CD4-positive, alpha-beta T cell treated with Interleukin-4 for 1 hour (primary cell): ENCODE results near the gene GPR161.
"Not testable (repeated sequence)": the region's sequence is repeated elsewhere in the genome, so short reads cannot be mapped to it uniquely, and the experiment has no call there.

Source experiments
- DNase-seq, 2 donors: peaks; one replicate each; pipeline ENCODE4 v3.0.0-alpha.2; 2020 to 2022

Gene GPR161, protein sequence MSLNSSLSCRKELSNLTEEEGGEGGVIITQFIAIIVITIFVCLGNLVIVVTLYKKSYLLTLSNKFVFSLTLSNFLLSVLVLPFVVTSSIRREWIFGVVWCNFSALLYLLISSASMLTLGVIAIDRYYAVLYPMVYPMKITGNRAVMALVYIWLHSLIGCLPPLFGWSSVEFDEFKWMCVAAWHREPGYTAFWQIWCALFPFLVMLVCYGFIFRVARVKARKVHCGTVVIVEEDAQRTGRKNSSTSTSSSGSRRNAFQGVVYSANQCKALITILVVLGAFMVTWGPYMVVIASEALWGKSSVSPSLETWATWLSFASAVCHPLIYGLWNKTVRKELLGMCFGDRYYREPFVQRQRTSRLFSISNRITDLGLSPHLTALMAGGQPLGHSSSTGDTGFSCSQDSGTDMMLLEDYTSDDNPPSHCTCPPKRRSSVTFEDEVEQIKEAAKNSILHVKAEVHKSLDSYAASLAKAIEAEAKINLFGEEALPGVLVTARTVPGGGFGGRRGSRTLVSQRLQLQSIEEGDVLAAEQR

DNA sequence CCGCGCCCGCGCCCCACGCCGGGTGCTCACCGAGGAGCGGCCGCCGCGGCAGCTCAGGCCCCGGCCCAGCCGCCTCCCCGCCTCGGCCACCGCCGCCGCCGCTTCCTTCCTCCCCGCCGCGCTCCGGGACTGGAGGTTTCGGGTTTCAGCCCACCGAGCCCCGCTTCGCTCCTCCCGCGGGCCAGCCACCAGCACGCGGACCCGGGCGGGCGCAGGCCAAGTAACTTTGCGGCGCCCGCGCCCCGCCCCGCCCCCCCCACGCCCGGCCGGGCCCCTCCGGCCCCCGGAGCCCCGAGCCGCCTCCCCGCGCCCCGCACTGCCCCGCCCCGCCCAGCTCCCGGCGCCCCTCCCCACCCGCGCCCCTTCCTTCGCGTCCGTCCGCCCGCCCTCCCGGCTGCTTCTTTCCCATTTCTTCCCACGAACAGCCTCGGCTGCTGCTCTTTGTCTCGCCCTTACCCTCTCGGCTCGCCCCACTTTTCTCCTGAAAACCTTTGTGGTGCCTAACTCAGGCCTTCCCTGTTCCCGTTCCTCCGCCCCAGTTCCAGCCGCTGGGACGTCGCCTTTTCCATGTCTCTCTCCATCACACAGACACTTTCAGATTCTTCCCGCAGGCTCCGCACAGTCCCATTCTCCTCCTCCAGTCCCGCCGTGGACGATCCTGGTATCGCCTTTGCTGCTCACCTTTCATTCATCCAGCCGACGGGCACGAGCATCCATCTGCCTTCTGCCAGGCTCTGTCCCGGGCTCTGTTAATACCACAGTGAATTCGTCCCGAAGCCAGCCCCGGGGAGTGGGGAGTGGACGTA, at the start of gene GPR161:
Gene GPR161 (minus strand): TSS at position 222 of the 806 bp plus-strand sequence. CDS start 32,080 bp downstream, outside the sequence.
- DNase-seq = no peak

DNA sequence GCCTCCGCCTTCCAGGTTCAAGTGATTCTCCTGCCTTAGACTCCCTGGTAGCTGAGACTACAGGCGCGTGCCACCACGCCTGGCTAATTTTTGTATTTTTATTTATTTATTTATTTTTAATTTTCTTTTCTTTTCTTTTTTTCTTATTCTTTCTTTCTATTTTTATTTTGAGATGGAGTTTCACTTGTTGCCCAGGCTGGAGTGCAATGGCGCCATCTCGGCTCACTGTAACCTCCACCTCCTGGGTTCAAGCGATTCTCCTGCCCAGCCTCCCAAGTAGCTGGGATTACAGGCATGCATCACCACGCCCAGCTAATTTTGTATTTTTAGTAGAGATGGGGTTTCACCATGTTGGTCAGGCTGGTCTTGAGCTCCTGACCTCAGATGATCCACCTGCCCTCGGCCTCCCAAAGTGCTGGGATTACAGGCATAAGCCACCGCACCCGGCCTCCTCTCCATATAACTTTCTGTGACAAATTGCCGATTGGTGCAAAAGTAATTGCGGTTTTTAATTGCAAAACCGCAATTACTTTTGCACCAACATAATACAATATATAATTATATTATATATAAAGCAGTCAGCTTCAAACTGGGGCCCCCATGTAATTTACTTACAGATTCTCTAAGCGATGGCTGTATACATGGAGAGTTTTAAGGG, 44.5 kb upstream of the GPR161 start:
- DNase-seq = not testable (repeated sequence)

DNA sequence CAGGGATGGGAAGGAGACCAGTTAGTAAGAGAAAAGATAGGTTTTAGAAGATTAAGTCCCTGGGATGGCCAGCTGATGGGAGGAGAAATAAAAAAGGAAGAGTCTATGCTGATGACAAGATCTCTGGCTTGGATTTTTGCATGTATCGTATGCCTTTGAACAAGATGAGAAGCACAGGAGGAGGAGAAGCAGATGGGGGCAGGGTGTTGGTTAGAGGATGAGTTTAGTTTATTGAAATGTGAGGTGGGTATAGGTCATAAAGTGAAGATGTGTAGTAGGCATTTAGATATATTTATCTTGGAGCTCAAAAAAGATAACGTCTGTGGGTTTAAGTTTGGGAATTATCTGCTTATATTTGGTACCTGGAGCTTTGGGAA, 43.4 kb upstream of the GPR161 start:
- peak in 1 of 2 donors; percentile 6 for DNase-seq

DNA sequence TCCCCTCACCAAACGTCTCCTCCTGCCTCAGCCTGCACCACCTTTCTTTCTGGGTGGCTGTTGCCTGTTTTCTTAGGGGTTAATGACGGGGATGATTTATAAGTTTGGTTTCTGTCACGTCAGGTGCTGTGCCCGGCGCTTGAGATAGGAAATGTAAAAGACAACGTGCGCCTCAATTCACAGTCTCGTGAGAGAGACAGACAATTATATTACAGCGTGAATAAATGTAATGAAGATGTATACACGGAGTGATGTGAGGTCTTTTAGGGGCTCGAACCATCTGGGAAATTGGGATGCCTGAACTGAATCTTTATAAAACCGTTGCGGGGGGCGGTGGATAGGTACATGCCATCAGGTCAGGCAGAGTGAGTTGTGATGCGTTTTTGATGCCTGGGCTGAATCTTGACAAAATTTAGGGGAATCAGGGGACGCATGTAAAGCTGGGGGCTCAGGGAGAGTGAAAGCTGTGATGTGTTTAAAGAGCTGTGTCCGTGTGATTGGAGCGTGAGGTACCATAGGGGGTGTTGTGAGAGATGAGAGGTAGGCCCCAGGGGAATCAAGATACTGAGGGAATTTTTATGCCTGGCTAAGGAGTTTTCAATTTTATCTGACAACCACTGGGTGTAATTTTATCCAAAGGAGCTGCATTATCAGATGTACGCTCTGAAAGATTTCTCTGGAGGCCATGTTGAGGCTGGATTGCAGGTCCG, 42.9 kb upstream of the GPR161 start:
- DNase-seq = no peak

DNA sequence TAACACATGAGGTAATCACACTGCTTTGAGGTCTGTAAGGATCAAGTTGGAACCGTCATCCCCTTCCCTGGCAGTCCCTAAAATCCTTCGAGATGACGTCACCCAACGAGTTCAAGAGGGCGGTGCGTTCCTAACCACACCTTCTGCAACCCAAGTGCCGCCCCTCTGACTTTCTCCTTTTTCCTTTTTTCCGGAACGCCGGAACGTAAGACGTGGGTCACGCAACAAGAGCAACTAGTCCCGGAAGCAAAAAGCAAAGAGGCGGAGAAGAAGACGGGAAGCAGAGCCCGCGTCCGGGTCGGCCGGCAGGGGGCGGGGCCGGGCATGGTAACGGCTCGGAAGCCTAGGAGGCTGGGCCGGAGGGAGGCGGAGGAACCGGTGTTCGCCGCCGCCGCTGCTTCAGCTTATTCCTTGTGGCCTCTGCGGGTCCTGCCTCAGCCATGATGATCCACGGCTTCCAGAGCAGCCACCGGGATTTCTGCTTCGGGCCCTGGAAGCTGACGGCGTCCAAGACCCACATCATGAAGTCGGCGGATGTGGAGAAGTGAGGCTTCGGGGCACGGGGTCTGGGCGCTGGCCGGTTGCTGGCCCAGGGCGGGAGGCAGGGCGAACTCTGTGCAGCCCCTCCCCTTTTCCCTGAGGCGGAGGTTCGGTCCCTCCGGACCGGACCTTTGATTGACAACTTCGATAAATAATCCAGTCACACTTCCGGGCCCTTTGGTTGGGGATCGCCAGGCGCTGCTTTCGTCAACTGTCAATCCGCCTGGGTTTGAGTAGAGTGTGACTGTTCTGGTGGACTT, 42.1 kb upstream of the GPR161 start, which contains the start of gene TIPRL:
Gene TIPRL (plus strand): TSS at position 325 of the 800 bp plus-strand sequence. CDS start 116 bp downstream, at position 441.
- peak; percentile 93 to 95 for DNase-seq

DNA sequence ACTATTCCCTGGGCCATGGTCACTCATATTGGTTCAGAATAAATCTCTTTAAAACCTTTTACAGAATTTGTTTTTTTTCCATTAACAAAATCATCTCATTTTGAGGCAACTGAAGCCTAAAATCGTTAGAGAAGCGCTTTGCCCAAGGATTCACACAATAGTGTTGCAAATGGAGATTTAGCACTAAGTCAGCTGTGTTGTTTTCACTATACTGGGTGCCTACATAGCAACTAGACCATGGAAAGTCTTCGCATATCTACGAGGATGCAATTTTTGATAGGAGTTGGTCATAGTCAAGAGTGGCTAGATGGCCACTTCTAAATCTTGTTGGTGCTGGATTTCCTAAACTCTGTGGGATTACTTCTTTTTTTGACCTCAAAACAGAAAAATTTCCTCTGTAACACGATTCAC, 41.5 kb upstream of the GPR161 start:
- DNase-seq = no peak

DNA sequence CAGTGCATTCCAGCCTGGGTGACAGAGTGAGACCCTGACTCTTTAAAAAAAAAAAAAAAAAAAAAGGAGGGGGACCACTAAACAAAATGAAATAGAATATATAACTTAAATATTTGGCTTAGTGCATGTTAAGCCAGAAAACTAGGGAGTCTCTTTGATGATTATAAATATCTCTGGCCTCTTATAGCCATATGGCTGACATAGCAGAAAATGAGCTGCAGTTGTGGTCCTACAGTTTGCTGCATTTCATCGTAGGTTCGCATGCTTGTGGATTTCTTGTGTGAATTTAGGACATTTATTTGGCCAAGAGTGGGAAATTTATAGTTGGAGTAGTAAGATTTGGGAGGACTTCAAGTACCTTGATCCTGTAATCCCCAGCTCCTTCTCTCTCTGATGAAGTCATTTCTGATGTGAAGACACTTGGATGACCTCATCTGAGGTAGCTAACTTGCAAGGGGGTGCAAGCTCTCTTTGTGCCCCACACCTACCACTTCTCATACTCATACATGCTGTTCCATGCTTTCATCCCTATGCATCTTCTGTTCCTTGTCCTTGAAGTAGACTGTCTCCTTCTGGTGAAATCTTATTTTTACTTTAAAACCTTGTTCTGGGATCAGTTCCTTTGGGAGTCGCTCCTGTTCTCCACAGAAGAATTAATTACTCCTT, 35.7 kb upstream of the GPR161 start:
- no peak for DNase-seq

DNA sequence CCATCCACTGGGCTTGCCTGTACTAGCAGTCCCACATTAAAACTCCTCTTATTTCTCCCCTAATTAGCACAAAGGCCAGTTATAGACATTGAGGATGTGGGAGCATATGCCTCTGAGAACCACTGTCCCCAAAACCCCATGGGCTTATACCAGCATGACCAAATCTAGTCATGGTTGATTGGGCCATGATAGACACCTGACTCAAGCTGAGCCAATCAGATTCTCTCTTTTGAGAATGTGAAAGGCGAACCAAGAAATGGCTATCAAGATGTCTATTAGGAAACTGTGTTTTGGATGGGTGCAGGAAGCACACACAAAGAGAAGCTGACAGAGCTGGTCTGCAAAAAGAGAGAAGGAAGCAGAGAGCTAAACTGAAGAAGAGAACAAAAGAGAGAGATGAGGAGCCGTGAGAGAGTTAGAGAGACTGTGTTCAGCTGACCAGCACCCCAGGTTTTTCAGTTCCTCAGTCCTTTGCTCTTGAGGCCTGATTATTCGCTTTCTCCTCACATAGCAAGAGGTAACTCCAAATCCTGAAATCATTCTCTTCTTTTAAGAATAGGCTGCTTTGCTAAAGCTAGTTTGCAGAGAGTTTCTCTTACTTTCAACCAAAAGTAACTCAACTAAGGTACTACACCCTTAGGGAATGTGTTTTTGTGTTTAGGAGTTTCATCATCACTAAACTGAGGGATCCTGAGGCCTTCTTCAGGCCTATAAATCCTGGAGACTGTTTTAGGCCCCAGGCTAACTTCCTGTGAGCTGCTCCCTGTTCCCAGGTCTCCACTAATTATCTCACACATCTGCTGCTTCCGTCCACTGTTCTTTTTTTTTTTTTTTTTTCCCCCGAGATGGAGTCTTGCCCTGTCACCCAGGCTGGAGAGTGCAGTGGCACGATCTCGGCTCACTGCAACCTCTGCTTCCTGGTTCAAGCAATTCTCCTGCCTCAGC, 34.1 kb upstream of the GPR161 start:
- DNase-seq = no peak

DNA sequence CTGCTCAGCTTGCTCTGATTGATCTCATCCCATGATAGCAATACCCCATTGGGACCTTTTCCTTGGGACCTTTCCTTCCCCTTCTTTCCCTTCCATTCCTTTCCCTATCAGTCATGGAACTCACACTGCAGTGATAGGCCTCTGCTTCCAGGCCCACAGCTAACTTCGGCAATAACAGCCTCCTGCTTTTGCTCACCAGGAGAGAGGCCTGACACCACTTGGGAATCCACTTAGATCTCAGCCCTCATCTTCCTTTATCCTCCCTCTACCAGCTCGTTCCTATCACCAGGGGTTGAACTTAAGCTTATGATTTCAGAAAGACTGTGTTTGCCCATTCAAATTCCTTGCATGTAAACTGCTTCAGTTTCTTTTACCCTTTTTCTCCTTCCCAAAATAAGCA, 31.1 kb upstream of the GPR161 start:
- no peak for DNase-seq

DNA sequence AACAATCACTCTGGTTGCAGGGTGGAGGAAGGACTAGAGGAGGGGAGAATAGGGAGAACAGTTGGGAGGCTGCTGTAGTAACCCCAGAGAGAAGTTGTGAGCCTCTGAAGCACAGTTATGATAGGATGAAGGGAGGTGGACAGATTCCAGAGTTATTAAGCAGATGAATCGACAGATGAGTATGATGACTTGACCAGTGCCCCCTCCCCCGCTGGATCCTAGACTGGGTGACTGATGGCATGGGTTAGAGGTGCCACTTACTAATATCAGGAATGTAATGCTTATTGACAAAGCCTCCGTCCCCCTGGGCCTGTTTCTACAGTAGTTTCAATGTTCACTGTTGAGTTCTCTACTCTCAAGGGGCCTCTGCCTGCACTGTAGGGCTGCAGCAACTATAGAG, 28.0 kb upstream of the GPR161 start:
- no peak for DNase-seq

DNA sequence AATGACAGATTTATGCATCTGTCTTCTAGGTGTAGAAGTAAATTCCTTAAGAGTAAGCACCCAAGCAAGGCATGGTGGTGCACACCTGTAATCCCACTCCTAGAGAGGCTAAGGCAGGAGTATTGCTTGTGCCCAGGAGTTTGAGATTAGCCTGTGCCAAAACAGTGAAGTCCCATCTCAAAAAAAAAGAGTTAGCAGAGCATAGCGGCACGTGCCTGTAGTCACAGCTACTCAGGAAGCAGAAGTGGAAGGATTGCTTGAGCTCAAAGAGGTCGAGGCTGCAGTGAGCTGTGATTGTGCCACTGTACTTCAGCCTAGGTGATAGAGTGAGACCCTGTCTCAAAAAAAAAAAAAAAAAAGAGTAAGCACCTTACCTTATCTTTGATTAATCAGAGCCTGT, 26.9 kb upstream of the GPR161 start:
- peak in 1 of 2 donors; percentile 13 for DNase-seq

DNA sequence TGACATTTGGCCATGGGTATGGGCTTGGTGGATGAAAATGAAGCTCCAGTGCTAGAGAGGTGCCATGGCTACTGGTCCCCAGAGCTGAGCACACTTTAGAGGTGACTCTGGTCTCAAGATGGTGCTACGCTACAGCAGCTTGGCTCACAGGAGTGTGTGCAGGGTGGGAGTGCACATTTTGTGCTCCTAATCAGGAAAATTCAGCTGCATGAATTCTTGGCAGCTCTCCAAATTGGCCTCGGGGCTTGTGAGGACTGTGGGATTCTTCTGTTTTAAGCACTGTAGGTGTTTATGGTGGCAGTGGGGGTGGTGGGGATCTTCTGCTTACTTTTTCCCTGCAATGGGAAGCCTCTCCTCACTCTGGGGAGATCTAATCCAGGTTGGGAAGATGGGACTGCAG, 24.7 kb upstream of the GPR161 start:
- no peak for DNase-seq

DNA sequence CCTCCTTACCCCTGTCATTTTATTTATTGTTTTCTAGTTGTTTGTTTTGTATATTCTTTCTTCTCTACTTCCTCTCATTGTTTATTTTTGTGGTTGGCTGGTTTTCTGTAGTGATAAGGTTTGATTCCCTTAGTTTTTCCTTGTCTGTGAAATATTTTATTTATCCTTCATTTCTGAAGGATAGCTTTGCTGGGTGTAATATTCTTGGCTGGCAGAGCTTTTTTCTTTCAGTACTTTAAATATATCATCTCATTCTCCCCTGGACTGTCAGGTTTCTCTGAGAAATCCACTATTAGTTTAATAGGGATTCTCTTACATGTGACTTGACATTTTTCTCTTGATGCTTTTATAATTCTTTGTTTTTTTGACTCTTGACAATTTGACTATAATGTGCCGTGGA, 23.2 kb upstream of the GPR161 start:
- DNase-seq = no peak

DNA sequence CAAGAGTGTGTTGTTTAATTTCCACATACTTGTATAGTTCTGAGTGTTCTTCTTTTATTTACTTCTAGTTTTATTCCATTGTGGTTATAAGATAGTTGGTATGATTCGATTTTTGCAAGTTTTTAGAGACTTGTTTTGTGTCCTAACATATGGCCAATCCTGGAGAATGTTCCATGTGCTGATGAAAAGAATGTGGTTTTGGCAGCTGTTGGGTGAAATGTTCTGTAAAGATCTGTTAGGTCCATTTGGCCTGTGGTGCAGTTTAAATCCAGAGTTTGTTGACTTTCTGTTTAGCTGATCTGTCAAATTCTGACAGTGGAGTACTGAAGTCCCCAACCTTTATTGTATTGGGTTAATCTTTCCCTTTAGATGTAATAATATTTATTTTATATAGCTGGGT, 22.5 kb upstream of the GPR161 start:
- no peak for DNase-seq

DNA sequence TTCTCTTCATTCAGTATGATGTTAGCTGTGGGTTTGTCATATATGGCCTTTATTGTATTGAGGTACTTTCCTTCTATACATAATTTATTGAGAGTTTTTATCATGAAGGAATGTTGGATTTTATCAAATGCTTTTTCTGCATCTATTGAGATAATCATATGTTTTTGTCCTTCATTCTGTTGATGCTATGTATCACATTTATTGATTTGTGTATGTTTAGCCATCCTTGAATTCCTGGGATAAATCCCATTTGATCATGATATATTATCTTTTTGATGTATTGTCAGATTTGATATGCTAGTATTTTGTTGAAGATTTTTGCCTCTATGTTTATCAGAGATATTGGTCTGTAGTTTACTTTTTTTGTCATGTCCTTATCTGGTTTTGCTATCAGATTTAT, 20.9 kb upstream of the GPR161 start:
- no peak for DNase-seq

DNA sequence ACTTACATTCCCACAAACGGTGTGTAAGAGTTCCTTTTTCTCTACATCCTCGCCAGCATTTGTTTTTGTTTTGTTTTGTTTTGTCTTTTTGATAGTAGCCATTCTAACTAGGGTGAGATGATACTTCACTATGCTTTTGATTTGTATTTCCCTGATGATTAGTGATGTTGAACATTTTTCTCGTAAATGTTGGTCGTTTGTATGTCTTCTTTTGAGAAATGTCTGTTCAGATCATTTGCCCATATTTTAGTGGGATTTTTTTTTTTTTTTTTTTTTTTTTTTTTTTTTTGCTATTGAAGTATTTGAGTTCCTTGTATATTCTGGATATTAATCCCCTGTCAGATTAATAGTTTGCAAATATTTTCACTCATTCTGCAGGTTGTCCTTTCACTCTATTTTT, 19.2 kb upstream of the GPR161 start:
- DNase-seq = no peak

DNA sequence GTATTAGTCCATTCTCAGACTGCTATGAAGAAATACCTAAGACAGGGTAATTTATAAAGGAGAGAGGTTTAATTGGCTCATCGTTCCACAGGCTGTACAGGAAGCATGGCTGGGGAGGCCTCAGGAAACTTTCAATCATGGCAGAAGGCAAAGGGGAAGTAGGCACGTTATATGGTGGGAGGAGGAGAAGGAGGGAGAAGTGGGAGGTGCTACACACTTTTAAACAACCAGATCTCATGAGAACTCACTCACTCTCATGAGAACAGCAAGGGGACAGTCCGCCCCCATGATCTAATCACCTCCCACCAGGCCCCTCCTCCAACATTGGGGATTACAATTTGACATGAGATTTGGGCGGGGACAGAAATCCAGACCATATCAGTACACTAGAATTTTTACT, 18.0 kb upstream of the GPR161 start:
- DNase-seq = not testable (repeated sequence)

DNA sequence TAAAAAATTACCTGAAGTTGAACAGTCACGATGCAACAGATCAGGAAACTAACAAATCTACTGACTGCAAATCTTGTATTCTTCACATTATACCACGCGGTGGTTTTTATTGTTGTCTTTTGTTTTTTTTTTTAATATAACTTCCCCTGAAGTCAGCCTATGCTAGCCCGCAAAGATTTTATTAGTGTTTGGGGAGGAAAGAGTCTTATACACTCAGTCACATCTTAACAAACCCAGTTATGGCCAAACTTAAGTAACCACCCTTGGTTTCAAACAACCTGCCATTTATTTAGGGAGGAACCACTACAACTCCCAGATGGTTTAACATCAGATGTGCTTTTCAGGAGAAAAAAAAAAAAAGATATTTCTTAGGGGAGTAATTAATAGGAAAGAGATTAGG, 15.2 kb upstream of the GPR161 start:
- DNase-seq = no peak

DNA sequence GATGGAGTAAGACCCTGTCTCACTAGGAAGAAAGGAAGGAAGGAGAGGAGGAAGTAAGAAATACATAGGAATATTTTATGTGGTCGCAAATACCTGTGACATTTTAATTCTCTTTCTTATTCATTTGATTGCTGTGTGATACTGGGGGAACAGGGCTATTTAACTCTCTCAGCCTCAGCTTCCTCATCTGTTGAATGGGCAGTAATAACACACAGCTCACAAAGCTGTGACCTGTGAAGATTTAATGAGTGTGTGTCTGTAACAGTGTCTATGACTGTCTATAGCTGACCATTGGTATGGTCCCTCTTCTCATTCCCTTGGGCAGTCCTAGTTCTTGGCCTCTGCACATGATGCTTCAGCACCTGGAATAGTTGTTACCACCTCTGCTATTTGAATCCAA, 13.6 kb upstream of the GPR161 start:
- DNase-seq = no peak

DNA sequence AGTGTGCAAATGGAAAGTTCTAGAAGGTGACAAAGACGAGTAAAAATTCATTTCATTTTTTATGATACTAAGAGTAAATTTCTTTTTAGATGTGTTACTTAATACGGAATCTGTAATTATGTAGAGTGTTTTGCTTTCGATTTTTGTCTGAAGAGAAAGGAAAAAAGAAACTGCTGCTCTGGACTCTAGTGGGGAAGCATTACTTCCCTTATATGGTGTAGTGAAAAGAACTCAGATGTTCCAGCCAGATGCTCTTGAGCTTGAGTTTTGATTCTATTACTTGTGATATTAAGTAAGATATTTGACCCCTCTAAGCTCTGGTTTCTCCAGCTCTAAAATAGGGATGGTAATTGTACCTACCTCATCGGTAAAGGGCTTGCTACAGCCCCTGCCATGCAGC, 12.2 kb upstream of the GPR161 start:
- no peak for DNase-seq
